Ascending aorta (tissue), 2 donors: ENCODE measurements around the gene DNMT1. TPM values are rescaled to one million over a fixed set of nuclear protein-coding genes. Genes with fewer than 3 reads are reported as not detected.

ENCODE experiments used
- DNase-seq, 2 donors: peaks; one replicate each; pipeline ENCODE4 v3.0.0-alpha.2; 2019; ENCODE audit warnings: low spot score in 2 of 2
- H3K27ac ChIP-seq, 2 donors: fragments of 200-600 bp; sonication (generic); one replicate each; pipeline ENCODE4 v1.5.1; 2016 to 2017; ENCODE audit warnings: mild to moderate bottlenecking in 1 of 2
- H3K27me3 ChIP-seq: fragments of 200-600 bp; sonication (generic); one replicate; pipeline ENCODE4 v1.5.1; 2017
- H3K36me3 ChIP-seq, 2 donors: fragments of 200-600 bp; sonication (generic); one replicate each; pipeline ENCODE4 v1.5.1; 2016
- H3K4me1 ChIP-seq, 2 donors: fragments of 200-600 bp; sonication (generic); one replicate each; pipeline ENCODE4 v1.5.1; 2016 to 2017; ENCODE audit warnings: mild to moderate bottlenecking in 1 of 2
- H3K4me3 ChIP-seq, 2 donors: fragments of 200-600 bp; sonication (generic); one replicate each; pipeline ENCODE4 v1.5.1; 2016 to 2017; ENCODE audit warnings: mild to moderate bottlenecking in 1 of 2
- H3K9me3 ChIP-seq, 2 donors: fragments of 200-600 bp; sonication (generic); one replicate each; pipeline ENCODE4 v1.5.1; 2016
- intact Hi-C: fragments of 100-400 bp; cut with DNase I; formaldehyde crosslinking; loops from one replicate; pipeline ENCODE4 v1.15.1; 2023
- total RNA-seq: library from RNA; depleted of rRNA; stranded (reverse); fragments of >200 nt; gene quantifications from one replicate; pipeline ENCODE4 v1.1.0, GENCODE V29; 2016
- TF ChIP-seq, protein P1 (sequence below), 3 experiments: fragments of 200-600 bp in 2 of 3; fragments of 450-650 bp in 1 of 3; sonication (generic) in 2 of 3; IDR thresholded peaks; one replicate each; pipeline ENCODE4 v1.5.1; 2016 to 2019; ENCODE audit warnings: antibody characterized with exemption in 3 of 3, mild to moderate bottlenecking in 1 of 3, moderate library complexity in 1 of 3

DNMT1 gene
- total RNA-seq, 1 donor from 2014 or later: 54.0 TPM

DNA sequence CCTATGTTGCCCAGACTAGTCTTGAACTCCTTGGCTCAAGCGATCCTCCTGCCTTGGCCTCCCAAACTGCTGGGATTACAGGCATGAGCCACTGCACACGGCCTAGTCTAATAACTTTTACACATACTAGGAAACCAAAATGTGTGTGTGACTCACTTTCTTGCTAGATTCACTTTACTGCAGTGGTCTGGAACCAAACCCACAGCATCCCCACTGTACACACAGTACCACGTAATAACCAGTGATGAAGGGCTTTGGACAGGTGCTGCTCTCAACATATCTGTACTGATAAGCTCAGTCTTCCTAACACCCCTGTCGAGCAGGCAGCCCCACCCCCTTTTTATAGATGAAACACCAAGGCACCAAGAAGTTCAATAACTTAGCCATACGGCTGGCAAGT lies 5.1 kb downstream of the DNMT1 start:
- DNase-seq: no peak
- intact Hi-C loops: no loop called here

DNA sequence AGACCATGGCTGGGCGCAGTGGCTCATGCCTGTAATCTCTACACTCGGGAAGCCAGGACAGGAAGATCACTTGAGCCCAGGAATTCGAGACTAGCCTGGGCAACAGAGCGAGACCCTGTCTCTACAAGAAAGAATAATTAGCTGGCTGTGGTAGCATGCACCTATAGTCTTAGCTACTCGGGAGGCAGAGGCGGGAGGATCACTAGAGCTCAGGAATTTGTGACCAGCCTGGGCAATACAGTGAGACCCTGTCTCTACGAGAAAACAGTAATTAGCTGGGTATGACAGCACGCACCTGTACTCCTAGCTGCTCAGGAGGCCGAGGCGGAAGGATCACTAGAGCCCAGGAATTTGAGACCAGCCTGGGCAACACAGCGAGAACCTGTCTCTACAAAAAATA lies 7.4 kb downstream of the DNMT1 start:
- intact Hi-C loops: no loop called here
- Histone ChIP-seq H3K9me3 (no peaks in the 10 kb centered on the region), H3K36me3 (peaks cover 10 to 12% of the 10 kb centered on the region in 2 donors), H3K27me3 (no peaks in the 10 kb centered on the region), H3K4me3 (no peak overlapping the region), H3K4me1 (peaks cover 0 to 7% of the 10 kb centered on the region in 2 donors), H3K27ac (no peak overlapping the region)
- DNase-seq: no peak
- TF ChIP-seq, protein P1, sequence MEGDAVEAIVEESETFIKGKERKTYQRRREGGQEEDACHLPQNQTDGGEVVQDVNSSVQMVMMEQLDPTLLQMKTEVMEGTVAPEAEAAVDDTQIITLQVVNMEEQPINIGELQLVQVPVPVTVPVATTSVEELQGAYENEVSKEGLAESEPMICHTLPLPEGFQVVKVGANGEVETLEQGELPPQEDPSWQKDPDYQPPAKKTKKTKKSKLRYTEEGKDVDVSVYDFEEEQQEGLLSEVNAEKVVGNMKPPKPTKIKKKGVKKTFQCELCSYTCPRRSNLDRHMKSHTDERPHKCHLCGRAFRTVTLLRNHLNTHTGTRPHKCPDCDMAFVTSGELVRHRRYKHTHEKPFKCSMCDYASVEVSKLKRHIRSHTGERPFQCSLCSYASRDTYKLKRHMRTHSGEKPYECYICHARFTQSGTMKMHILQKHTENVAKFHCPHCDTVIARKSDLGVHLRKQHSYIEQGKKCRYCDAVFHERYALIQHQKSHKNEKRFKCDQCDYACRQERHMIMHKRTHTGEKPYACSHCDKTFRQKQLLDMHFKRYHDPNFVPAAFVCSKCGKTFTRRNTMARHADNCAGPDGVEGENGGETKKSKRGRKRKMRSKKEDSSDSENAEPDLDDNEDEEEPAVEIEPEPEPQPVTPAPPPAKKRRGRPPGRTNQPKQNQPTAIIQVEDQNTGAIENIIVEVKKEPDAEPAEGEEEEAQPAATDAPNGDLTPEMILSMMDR (IDR thresholded peaks at IDR 0.05): no peak

More for the DNA sequence above, 5.1 kb downstream of the DNMT1 start:
- Histone ChIP-seq H3K9me3 (no peaks in the 10 kb centered on the region), H3K36me3 (peaks cover 10 to 12% of the 10 kb centered on the region in 2 donors), H3K27me3 (no peaks in the 10 kb centered on the region), H3K27ac (no peak overlapping the region), H3K4me1 (peaks cover 3 to 19% of the 10 kb centered on the region in 2 donors), H3K4me3 (no peak overlapping the region)
- TF ChIP-seq, protein P1 (IDR thresholded peaks at IDR 0.05): no peak

DNA sequence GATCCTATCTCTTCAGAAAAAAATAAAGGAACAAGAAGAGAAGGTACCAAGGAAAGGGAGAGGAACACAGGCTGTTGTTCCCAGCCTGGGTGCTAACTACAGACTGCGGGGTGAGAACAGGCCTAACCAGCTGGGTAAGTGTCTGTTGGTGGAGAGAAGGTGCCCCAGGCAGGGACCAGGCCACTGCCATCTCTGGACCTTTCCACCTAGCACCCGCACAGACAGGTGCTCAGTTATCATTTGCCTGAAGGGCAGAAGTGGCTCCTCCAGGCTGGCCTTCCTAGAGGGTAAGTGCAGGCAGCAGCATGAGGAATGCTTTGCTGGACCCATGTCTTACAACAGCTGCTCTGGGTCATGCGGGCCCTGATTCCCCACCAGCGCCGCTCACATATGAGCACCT lies 10.1 kb downstream of the DNMT1 start:
- Histone ChIP-seq H3K4me1 (no peaks in the 10 kb centered on the region), H3K9me3 (no peaks in the 10 kb centered on the region), H3K27ac (no peak overlapping the region), H3K4me3 (no peak overlapping the region), H3K36me3 (peaks cover 24 to 33% of the 10 kb centered on the region in 2 donors), H3K27me3 (no peaks in the 10 kb centered on the region)
- DNase-seq: no peak
- TF ChIP-seq, protein P1 (IDR thresholded peaks at IDR 0.05): no peak
- intact Hi-C loops: no loop called here

DNA sequence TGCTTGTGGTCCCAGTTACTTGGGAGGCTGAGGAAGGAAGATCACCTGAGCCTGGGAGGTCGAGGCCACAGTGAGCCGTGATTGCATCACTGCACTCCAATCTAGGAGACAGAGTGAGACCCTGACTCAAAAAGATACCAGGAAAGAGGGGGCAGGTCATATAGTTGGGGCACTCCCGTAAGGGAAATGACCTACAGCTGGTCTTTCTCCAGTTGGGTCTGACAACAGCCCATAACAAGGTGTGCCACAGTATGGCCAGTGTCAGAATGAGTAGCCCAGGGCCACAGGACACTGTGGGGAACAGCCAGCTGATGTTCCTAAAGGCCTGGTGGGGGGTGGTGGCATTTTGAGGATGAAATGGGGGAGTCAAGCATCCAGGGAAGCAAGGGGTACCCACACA lies 10.8 kb downstream of the DNMT1 start:
- H3K36me3 ChIP-seq: peaks cover 24 to 39% of the 10 kb centered on the region in 2 donors
- intact Hi-C loops: no loop called here

DNA sequence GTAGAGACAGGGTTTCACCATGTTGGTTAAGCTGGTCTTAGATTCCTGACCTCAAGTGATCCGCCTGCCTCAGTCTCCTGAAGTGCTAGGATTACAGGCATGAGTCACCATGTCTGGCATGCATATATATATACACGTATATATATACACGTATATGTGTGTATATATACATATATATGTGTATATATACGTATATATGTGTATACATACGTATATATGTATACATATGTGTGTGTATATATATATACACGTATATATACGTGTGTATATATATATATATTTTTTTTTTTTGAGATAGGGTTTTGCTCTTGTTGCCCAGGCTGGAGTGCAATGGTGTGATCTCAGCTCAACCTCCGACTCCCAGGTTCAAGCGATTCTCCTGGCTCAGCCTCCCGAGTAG lies 11.9 kb downstream of the DNMT1 start:
- Histone ChIP-seq H3K27ac (no peak overlapping the region), H3K36me3 (peaks cover 24 to 45% of the 10 kb centered on the region in 2 donors), H3K4me1 (no peaks in the 10 kb centered on the region), H3K9me3 (no peaks in the 10 kb centered on the region), H3K4me3 (no peak overlapping the region), H3K27me3 (no peaks in the 10 kb centered on the region)
- no peak for DNase-seq
- TF ChIP-seq, protein P1 (IDR thresholded peaks at IDR 0.05): no peak
- intact Hi-C loops: no loop called here

More for the DNA sequence above, 10.8 kb downstream of the DNMT1 start:
- Histone ChIP-seq H3K27ac (no peak overlapping the region), H3K4me3 (no peak overlapping the region), H3K9me3 (no peaks in the 10 kb centered on the region), H3K4me1 (no peaks in the 10 kb centered on the region), H3K27me3 (no peaks in the 10 kb centered on the region)
- TF ChIP-seq, protein P1 (IDR thresholded peaks at IDR 0.05): no peak
- DNase-seq: no peak

DNA sequence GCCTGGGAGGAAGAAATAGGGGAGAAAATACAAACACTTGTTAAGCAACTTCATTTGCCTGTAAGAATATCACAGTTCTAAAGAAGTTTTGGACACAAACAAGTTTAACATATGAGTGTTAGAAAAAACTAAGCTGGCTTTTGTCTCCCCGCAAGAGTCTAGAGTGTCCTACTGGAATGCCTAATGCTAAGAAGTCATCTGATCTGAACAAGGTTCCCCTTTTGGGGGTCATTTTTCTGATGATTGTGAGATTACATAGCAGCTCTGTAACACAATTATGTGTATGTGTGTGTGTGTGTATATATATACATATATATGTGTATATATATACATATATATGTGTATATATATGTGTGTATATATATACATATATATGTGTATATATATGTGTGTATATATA lies 12.7 kb downstream of the DNMT1 start:
- peaks cover 28 to 52% of the 10 kb centered on the region in 2 donors for H3K36me3 ChIP-seq

More for the DNA sequence above, 12.7 kb downstream of the DNMT1 start:
- no peaks in the 10 kb centered on the region for H3K27me3 ChIP-seq
- TF ChIP-seq, protein P1 (IDR thresholded peaks at IDR 0.05): no peak
- DNase-seq: no peak
- H3K9me3 ChIP-seq: no peaks in the 10 kb centered on the region
- no peak overlapping the region for H3K4me3 ChIP-seq
- H3K4me1 ChIP-seq: no peaks in the 10 kb centered on the region
- H3K27ac ChIP-seq: no peak overlapping the region
- intact Hi-C loops: no loop called here
